ENCODE measurements around the gene ZNF532.

DNA sequence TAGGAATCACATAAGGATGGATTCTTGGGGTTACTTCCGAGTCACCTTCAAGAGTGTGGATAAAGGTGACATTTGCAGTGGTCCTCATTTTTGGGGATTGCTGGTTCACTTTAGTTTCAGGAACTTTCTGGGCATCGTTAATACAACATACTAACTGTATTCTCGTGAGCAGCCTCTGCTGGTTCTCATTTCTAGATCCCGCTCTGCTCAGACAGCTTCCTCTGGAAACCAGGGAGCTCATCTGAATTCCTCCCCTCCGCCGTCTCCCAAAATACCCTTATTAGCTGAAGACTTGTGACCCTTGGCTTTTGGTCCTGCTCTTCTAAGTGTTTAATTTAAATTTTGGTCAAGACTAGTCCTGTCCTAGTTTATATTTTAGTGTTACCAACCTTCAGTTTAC, 64.5 kb downstream of the ZNF532 start:
- TF ChIP-seq, protein P1, sequence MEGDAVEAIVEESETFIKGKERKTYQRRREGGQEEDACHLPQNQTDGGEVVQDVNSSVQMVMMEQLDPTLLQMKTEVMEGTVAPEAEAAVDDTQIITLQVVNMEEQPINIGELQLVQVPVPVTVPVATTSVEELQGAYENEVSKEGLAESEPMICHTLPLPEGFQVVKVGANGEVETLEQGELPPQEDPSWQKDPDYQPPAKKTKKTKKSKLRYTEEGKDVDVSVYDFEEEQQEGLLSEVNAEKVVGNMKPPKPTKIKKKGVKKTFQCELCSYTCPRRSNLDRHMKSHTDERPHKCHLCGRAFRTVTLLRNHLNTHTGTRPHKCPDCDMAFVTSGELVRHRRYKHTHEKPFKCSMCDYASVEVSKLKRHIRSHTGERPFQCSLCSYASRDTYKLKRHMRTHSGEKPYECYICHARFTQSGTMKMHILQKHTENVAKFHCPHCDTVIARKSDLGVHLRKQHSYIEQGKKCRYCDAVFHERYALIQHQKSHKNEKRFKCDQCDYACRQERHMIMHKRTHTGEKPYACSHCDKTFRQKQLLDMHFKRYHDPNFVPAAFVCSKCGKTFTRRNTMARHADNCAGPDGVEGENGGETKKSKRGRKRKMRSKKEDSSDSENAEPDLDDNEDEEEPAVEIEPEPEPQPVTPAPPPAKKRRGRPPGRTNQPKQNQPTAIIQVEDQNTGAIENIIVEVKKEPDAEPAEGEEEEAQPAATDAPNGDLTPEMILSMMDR (IDR thresholded peaks at IDR 0.05), result no peak
- TF ChIP-seq POLR2A (IDR thresholded peaks at IDR 0.05) (no peak), EP300 (IDR thresholded peaks at IDR 0.05) (no peak)

Data from tibial nerve (tissue), 4 donors.